SU-DHL-6 (cell line): ENCODE data around the gene KIF5C.
"Not testable (repeated sequence)": the region's sequence is repeated elsewhere in the genome, so short reads cannot be mapped to it uniquely, and the experiment has no call there.

Experiments
- H2AFZ ChIP-seq: fragments of 200-600 bp; sonication (generic); 2 replicates; pipeline ENCODE4 v1.6.1; 2014; ENCODE audit warnings: low read depth, mild to moderate bottlenecking, moderate library complexity, mixed read lengths, antibody characterized with exemption, low read length; ENCODE audit not compliant: severe bottlenecking
- H3F3A ChIP-seq: fragments of 200-600 bp; shearing (Covaris generic); 2 replicates; pipeline ENCODE4 v1.6.0; 2016; ENCODE audit warnings: antibody characterized with exemption, mild to moderate bottlenecking; ENCODE audit not compliant: insufficient read depth
- H3K27ac ChIP-seq: fragments of 200-600 bp; sonication (generic); 2 replicates; pipeline ENCODE4 v1.5.1; 2016; ENCODE audit warnings: low read depth, mild to moderate bottlenecking, low read length, moderate library complexity, mixed read lengths
- H3K27me3 ChIP-seq: fragments of 200-600 bp; sonication (generic), shearing (Covaris generic); 2 replicates; pipeline ENCODE4 v1.6.0; 2014; ENCODE audit warnings: mild to moderate bottlenecking, low read length
- H3K36me3 ChIP-seq: fragments of 200-600 bp; sonication (generic); 2 replicates; pipeline ENCODE4 v1.6.1; 2014; ENCODE audit warnings: mild to moderate bottlenecking, low read length, mixed read lengths
- H3K4me2 ChIP-seq: fragments of 300-600, 200-600 bp; shearing (Covaris generic), sonication (generic); 2 replicates; pipeline ENCODE4 v1.6.0; 2014; ENCODE audit warnings: low read length, low read depth, mild to moderate bottlenecking; ENCODE audit not compliant: poor library complexity, severe bottlenecking
- H3K4me3 ChIP-seq: fragments of 200-600 bp; sonication (generic); 2 replicates; pipeline ENCODE4 v1.5.1; 2014; ENCODE audit warnings: antibody characterized with exemption, low read length, mild to moderate bottlenecking, mixed read lengths; ENCODE audit not compliant: insufficient read depth, poor library complexity, severe bottlenecking
- H3K79me2 ChIP-seq: fragments of 200-600 bp; sonication (generic); 2 replicates; pipeline ENCODE4 v1.6.1; 2014; ENCODE audit warnings: mild to moderate bottlenecking, low read length, moderate library complexity; ENCODE audit not compliant: insufficient read depth
- H3K9ac ChIP-seq: fragments of 200-600 bp; sonication (generic); 2 replicates; pipeline ENCODE4 v1.7.0; 2014; ENCODE audit warnings: mild to moderate bottlenecking, low read length
- H3K9me2 ChIP-seq: fragments of 200-600 bp; sonication (generic); replicated peaks from 2 replicates; pipeline ENCODE4 v1.6.1; 2014; ENCODE audit warnings: low read length; ENCODE audit not compliant: insufficient read depth
- H3K9me3 ChIP-seq: fragments of 200-600 bp; sonication (generic); 2 replicates; pipeline ENCODE4 v1.6.1; 2014; ENCODE audit warnings: low read length, mixed read lengths; ENCODE audit not compliant: insufficient read depth
- H4K20me1 ChIP-seq: fragments of 200-600 bp; sonication (generic); 2 replicates; pipeline ENCODE4 v1.6.1; 2014; ENCODE audit warnings: low read depth, mild to moderate bottlenecking, antibody characterized with exemption, low read length, moderate library complexity, mixed read lengths
- CTCF ChIP-seq: fragments of 200-600 bp; sonication (generic); IDR thresholded peaks from one replicate; pipeline ENCODE4 v1.5.1; 2017; ENCODE audit warnings: antibody characterized with exemption, mild to moderate bottlenecking, low read length, moderate library complexity; ENCODE audit not compliant: insufficient read depth, poor library complexity, severe bottlenecking
- EZH2phosphoT487 ChIP-seq: fragments of 200-600 bp; sonication (generic), shearing (Covaris generic); conservative IDR thresholded peaks from 2 replicates; pipeline ENCODE4 v1.6.1; 2018; ENCODE audit warnings: mild to moderate bottlenecking, antibody characterized with exemption, low read length, moderate library complexity, mixed read lengths

Gene KIF5C

GRCh38 chr2:148848146-148848545 lies 26.9 kb upstream of the KIF5C start:
- TF ChIP-seq EZH2phosphoT487 (no peak), CTCF (no peak)
- no peaks in the 10 kb centered on the region for H3K27me3 ChIP-seq
- H3K36me3 ChIP-seq, result no peaks in the 10 kb centered on the region
- H3K79me2 ChIP-seq, result no peaks in the 10 kb centered on the region
- no peaks in the 10 kb centered on the region for H4K20me1 ChIP-seq
- no peak overlapping the region for H3K4me3 ChIP-seq
- H3K9ac ChIP-seq, result no peak overlapping the region
- no peaks in the 10 kb centered on the region for H3F3A ChIP-seq
- H3K4me2 ChIP-seq, result no peak overlapping the region
- H2AFZ ChIP-seq, result no peak overlapping the region
- no peaks in the 10 kb centered on the region for H3K9me2 ChIP-seq
- no peaks in the 10 kb centered on the region for H3K9me3 ChIP-seq
- H3K27ac ChIP-seq, result no peak overlapping the region

GRCh38 chr2:148853458-148853857 lies 21.6 kb upstream of the KIF5C start:
- H3K9me3 ChIP-seq, result no peaks in the 10 kb centered on the region
- H4K20me1 ChIP-seq, result no peaks in the 10 kb centered on the region
- no peak for TF ChIP-seq CTCF
- TF ChIP-seq EZH2phosphoT487, result no peak
- no peaks in the 10 kb centered on the region for H3F3A ChIP-seq
- no peaks in the 10 kb centered on the region for H3K27me3 ChIP-seq
- H3K4me2 ChIP-seq, result no peak overlapping the region
- no peaks in the 10 kb centered on the region for H3K36me3 ChIP-seq
- no peak overlapping the region for H3K27ac ChIP-seq
- no peaks in the 10 kb centered on the region for H3K79me2 ChIP-seq
- no peak overlapping the region for H2AFZ ChIP-seq
- H3K9ac ChIP-seq, result no peak overlapping the region
- H3K4me3 ChIP-seq, result no peak overlapping the region
- H3K9me2 ChIP-seq, result no peaks in the 10 kb centered on the region

GRCh38 chr2:148860037-148860436 lies 15.0 kb upstream of the KIF5C start:
- TF ChIP-seq EZH2phosphoT487 (no peak), CTCF (no peak)
- Histone ChIP-seq H3K4me2 (no peak overlapping the region), H3K27ac (no peak overlapping the region), H3K9me3 (no peaks in the 10 kb centered on the region), H3K9ac (no peak overlapping the region), H2AFZ (no peak overlapping the region), H3K36me3 (no peaks in the 10 kb centered on the region), H4K20me1 (no peaks in the 10 kb centered on the region), H3K27me3 (no peaks in the 10 kb centered on the region), H3K4me3 (no peak overlapping the region), H3K9me2 (no peaks in the 10 kb centered on the region), H3K79me2 (no peaks in the 10 kb centered on the region), H3F3A (no peaks in the 10 kb centered on the region)

GRCh38 chr2:148861367-148861766 lies 13.7 kb upstream of the KIF5C start:
- Histone ChIP-seq H3K9me3 (no peaks in the 10 kb centered on the region), H3F3A (no peaks in the 10 kb centered on the region), H3K4me3 (no peak overlapping the region), H3K9ac (no peak overlapping the region), H3K36me3 (no peaks in the 10 kb centered on the region), H3K27me3 (no peaks in the 10 kb centered on the region), H3K79me2 (no peaks in the 10 kb centered on the region), H3K4me2 (no peak overlapping the region), H3K27ac (no peak overlapping the region), H4K20me1 (no peaks in the 10 kb centered on the region), H2AFZ (no peak overlapping the region), H3K9me2 (no peaks in the 10 kb centered on the region)
- no peak for TF ChIP-seq EZH2phosphoT487
- TF ChIP-seq CTCF, result no peak

GRCh38 chr2:148862478-148862877 lies 12.5 kb upstream of the KIF5C start:
- not testable (repeated sequence) for H3K9me3 ChIP-seq, H2AFZ ChIP-seq, H3K79me2 ChIP-seq, H3K9me2 ChIP-seq, H3F3A ChIP-seq, H3K9ac ChIP-seq, H3K4me3 ChIP-seq, H3K27me3 ChIP-seq, H3K36me3 ChIP-seq, H3K4me2 ChIP-seq, H3K27ac ChIP-seq, H4K20me1 ChIP-seq
